ENCODE data around the gene MAP3K20. TPM values are rescaled to one million over a fixed set of nuclear protein-coding genes. Genes with fewer than 3 reads are reported as not detected.

MAP3K20 gene
- total and polyA plus RNA-seq, 2 of the 8 experiments (the other 6 are each of a cell fraction or from before 2014, with no cell fraction given) = 3.1 to 11.1 TPM

DNA sequence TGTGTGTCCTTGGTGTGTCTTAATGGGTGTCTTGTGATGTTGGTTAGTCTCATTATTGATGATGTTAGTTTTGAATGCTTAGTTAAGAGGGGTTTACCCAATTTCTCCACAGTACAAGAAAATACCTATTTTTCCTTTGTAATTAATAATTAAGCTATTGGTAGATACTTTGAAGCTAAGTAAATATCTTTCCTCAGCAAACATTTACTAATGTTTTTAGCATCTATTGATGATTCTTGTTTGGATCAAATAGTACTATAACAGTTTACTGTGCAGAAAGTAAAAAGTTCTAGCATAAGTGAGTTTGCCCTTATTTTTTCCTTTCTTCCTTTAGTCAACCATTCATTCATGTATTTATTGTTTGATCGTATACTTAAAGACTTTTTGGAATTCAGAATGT lies 19.1 kb downstream of the MAP3K20 start (continued):
- no peak for TF ChIP-seq MAFK (IDR thresholded peaks at IDR 0.05; ENCODE audit: low read depth, low read length)
- no peak for TF ChIP-seq BCL11A (IDR thresholded peaks at IDR 0.05; ENCODE audit: low read depth in 2 of 2, low read length in 2 of 2)
- TF ChIP-seq RNF2 (IDR thresholded peaks at IDR 0.05; ENCODE audit: borderline replicate concordance, low read depth, low read length, missing control alignments, poor library complexity, severe bottlenecking) = no peak
- TF ChIP-seq SAP30 (IDR thresholded peaks at IDR 0.05; ENCODE audit: insufficient read depth, insufficient replicate concordance, low read length) = no peak
- TF ChIP-seq NANOG (IDR thresholded peaks at IDR 0.05; ENCODE audit: insufficient read depth, low read depth, low read length, poor library complexity, severe bottlenecking) = no peak
- TF ChIP-seq GABPA (IDR thresholded peaks at IDR 0.05; ENCODE audit: borderline replicate concordance, insufficient read depth, low read length) = no peak
- no peak for TF ChIP-seq CBX8 (IDR thresholded peaks at IDR 0.05; ENCODE audit: borderline replicate concordance, low read depth, low read length)

Data from H1 (cell line).